KOPT-K1 (cell line): ENCODE results near the gene TNFAIP8L1.

Experiments
- H3K27ac ChIP-seq: fragments of 200-600 bp; sonication (generic); 2 replicates; pipeline ENCODE4 v1.5.1; 2016; ENCODE audit warnings: antibody characterized with exemption, mild to moderate bottlenecking, low read depth, low read length; ENCODE audit not compliant: poor library complexity, severe bottlenecking
- H3K36me3 ChIP-seq: fragments of 200-600 bp; sonication (generic); 2 replicates; pipeline ENCODE4 v1.5.1; 2017; ENCODE audit warnings: antibody characterized with exemption, mild to moderate bottlenecking, low read length, moderate library complexity; ENCODE audit not compliant: insufficient read depth
- H3K9me3 ChIP-seq: fragments of 200-600 bp; sonication (generic); 2 replicates; pipeline ENCODE4 v1.5.1; 2017; ENCODE audit warnings: antibody characterized with exemption, low read length, mild to moderate bottlenecking; ENCODE audit not compliant: insufficient read depth, poor library complexity, severe bottlenecking

Gene TNFAIP8L1

DNA sequence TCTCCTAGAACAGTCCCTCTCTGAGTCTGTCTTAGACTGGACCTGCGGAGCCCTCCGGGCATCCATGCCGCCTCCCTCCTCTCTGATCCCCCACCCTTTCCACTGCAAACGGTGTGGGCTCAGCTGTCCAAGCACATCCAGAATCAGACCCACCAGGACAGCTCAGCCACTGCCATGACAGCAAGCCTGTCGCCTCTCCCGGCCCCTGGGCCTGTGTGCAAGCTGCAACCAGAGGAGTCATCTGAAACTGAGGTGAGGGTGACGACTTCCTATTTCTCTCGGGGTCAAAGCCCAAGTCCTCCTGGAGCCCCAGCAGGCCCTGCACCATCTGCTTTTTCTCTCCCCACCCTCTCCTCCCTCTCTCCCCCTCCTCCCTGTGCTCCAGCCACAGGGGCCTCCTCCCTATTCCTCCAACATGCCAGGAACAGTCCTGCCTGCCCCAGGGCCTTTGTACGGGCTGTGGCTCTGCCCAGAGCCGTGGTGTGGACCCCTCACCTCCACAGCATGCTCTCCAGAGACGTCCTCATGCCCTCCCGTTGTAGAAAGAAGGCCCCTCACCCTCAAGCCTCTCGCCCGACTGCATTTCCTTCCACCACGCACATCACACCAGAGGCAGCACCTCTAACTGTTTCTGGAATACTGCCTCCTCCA is 54.3 kb downstream of the TNFAIP8L1 start:
- no peaks in the 10 kb centered on the region for H3K9me3 ChIP-seq
- peaks cover 99% of the 10 kb centered on the region for H3K36me3 ChIP-seq
- H3K27ac ChIP-seq = no peak overlapping the region

DNA sequence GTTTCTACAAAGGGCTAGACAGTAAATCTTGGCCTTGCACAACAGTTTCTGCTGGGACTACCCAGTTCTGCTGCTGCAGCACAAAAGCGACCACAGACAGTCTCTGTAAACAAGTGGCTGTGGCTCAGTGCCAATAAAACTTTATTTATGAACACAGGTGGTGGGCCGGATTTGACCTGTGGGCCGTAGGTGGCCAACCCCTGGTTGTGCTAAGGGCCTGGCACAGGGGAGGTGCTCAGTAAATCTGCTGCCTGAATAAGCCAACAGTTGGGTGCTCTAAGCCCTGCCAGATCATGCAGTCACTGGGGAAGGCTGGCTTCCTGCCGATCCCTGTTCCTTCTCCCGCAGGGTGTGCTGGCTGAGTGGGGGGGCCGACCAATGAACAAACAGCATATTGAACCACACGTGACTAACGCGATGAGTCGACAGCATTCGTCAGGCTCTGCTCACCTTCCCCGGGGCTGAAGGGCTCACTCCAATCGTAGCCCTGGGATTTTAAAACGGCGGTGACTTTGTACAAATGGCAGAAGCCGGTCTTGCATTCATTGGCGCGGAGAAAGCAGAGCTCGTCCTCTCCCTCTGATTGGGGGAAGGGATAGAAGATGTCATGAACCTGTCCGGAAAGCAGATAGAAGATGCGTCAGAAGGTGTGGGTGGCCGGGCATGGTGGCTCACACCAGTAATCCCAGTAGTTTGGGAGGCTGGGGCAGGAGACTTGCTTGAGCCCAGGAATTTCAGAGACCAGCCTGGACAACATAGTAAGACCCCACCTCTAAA is 55.1 kb downstream of the TNFAIP8L1 start:
- H3K9me3 ChIP-seq = no peaks in the 10 kb centered on the region
- peaks cover 96% of the 10 kb centered on the region for H3K36me3 ChIP-seq
- no peak overlapping the region for H3K27ac ChIP-seq

DNA sequence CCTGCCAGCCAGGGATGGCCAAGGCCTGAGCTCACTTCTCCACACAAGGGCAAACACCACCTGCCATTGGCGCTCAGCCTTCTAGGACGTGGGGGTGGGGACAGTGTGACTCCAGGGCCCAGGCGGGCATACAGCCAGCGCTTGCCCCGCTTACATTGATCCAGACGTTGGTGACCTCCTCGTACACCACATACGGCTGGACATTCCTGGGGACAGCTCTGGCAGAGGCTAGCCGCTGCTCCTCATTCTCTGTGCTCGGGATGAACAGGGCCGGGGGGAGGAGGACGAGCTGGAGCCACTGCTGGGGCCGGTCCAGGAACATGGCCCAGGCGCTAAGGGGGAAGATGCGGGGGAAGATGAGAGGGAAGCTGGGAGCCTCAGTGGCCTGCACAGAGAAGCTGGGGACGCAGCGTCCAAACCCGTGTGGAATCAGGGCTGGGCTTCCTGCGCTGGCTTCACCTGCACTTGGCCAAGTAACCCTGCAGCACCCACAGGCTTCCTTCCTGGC is 56.0 kb downstream of the TNFAIP8L1 start:
- Histone ChIP-seq H3K9me3 (no peaks in the 10 kb centered on the region), H3K27ac (no peak overlapping the region), H3K36me3 (peaks cover 96% of the 10 kb centered on the region)

DNA sequence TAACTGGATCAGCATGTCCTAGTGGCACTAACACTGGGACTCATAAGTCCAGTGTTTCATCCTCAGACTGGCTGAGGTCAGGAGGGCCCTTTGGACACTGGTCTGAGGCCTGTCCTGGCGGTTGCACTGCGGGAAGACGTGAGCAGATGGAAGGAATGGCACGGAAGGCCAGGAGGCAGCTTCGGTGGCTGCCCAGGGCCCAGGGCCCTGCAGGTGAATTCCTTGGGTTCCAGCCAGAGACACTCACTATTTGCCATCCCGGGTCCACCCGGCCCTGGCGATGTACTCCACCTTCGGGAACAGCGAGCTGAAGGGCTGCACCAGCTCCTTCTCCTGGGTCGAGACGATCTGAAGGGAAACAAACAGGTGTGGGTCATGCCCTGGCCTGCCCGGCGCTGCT is 58.0 kb downstream of the TNFAIP8L1 start:
- no peaks in the 10 kb centered on the region for H3K9me3 ChIP-seq
- peaks cover 97% of the 10 kb centered on the region for H3K36me3 ChIP-seq
- H3K27ac ChIP-seq = no peak overlapping the region

DNA sequence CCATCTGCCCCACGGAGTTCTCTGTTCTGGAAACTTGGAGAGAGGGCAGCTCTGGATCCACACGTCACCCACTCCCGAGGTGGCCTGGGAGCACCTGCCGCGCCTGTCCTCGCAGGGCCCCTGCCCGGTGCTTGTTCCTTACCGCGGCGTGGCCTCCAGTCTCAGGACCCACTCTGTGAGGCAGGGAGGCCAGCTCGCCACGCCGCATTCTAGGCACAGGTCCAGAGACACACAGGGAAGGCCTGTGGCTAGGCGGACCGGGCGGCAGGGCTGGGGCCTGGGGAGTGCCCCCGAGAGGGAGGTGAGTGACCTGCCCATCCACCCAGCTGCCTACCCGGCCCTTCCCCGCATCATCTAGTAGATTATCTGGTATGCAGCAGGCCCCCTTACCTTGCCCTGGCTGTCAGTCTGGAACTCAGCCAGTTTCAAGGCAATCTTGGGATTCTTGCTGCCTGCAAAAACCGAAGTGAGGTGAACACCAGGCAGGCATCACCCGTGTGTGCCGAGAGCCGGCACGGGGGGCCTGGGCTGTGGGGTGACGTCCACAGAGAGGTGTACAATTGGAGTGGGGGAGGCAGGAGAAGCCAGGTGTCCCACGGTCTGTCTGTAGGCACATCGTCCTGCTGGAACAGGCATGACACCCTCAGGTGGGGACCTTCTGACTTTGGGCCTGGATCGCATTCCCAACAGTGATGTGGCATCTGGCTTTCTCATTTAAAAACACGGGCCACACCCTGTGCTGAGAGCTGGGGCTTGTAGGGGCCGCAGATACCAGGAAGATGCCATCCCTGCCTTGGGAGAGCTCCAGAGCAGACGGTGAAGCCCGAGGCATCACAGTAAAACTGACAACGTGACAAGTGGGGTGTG is 60.7 kb downstream of the TNFAIP8L1 start:
- Histone ChIP-seq H3K36me3 (peaks cover 97% of the 10 kb centered on the region), H3K27ac (no peak overlapping the region), H3K9me3 (no peaks in the 10 kb centered on the region)

DNA sequence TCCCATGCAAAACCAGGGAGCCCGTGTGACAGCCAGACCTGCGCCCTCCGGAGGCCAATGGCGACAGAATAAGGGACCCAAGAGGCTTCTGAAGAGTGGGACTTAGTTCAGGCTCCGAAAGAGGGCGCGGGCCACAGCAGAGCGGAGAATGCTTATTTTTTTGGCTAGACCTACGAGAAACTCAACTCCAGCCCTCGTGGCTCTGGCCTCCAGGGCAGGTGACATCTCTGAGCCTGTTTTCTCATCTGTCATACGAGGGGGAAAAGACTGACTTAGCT is 61.3 kb downstream of the TNFAIP8L1 start:
- Histone ChIP-seq H3K27ac (no peak overlapping the region), H3K36me3 (peaks cover 97% of the 10 kb centered on the region)

DNA sequence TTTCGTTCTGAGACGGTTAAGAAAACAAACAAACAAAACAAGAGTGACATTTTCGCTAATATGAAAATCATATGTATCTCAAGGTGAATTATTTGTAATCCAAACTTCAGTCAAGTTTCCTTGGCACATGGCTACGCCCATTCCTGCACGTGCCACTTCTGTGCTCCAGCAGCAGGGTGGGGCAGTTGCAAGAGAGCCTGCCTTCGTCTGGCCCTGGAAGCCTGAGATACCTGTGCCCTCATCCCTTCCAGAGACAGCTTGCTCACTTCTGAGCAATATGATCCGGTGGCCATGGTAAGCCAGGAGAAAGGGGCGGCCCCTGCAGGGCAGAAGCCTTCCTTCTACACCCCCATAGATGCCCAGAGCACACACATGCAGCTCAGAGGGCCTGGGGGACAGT is 62.2 kb downstream of the TNFAIP8L1 start:
- H3K36me3 ChIP-seq = peaks cover 94% of the 10 kb centered on the region
- H3K27ac ChIP-seq = no peak overlapping the region
- no peaks in the 10 kb centered on the region for H3K9me3 ChIP-seq

More for the DNA sequence above, 61.3 kb downstream of the TNFAIP8L1 start:
- H3K9me3 ChIP-seq = no peaks in the 10 kb centered on the region

DNA sequence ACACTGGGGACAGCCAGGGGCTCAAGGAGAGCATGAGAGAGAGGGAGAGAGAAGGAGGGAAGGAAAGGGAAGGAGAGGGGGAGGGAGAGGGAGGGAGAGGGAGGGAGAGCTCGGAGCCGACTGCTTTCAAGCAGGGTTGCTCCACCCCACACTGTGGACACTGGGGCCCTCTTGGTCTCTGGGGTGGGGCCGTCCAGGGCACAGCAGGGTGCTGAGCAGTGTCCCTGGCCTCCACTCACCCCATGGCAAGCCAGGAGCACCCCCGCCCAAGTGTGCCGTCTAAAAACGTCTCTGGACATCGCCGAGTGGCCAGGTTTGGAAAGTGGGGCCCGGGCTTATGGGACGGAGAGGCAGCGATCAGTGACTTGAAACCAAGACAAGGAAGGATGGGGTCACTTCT is 63.4 kb downstream of the TNFAIP8L1 start:
- peaks cover 92% of the 10 kb centered on the region for H3K36me3 ChIP-seq
- no peaks in the 10 kb centered on the region for H3K9me3 ChIP-seq
- H3K27ac ChIP-seq = no peak overlapping the region

DNA sequence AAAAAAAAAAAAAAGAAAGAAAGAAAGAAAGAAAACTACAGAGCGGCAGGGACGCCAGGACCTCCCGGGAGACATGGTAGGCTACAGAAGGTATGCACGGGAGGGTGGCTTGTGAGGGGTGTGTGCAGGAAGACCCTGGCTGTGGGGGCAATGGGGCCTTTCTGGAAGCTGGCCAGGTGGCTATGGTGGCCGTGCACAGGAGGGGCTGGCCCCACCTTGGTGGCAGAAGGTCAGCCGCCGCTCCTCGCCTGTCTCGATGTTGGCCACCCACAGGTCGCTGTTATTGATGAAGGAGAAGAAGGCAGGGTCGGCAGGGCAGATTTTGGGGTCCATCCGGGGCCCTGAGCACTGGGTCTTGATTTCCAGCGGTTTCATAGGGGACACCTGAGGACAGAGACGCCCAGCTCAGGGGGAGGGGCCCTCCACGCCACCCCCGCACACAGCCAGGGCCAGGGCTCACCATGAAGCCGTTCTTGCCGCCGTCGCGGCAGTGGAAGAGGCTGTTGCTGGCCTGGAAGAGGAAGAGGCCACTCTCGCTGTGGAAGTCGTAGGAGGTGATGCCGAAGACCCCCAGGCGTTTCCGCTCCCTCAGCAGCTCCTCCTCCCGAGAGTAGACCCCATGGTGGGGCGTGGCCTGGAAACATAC is 64.5 kb downstream of the TNFAIP8L1 start:
- peaks cover 93% of the 10 kb centered on the region for H3K36me3 ChIP-seq
- no peak overlapping the region for H3K27ac ChIP-seq
- H3K9me3 ChIP-seq = no peaks in the 10 kb centered on the region

DNA sequence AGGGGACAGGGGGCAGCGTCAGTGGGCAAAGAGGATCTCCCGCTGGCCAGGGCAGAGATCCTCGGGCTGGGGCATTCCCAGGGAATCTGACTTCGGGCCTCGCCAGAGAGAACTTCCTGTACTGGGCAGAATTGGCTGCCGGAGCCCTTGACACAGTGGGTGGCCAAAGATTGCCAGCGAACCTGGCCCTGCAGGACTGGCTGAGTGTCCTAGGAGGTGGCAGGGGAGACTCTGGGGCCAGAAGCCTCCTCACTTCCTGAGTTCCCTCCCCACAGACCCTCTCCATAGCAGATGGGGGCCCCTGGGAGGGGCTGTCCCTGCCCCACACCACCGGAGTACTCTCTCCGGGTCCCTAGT is 65.0 kb downstream of the TNFAIP8L1 start:
- peaks cover 95% of the 10 kb centered on the region for H3K36me3 ChIP-seq
- H3K27ac ChIP-seq = no peak overlapping the region
- no peaks in the 10 kb centered on the region for H3K9me3 ChIP-seq
